HG02678 (cell line): ENCODE data around the gene RAET1G.

Experiments
- ATAC-seq: cut with Tn5 transposase; IDR thresholded peaks from one replicate; pipeline ENCODE4 v1.9.1; 2021; ENCODE audit warnings: mild to moderate bottlenecking, moderate library complexity; ENCODE audit not compliant: unreplicated experiment

RAET1G gene

DNA sequence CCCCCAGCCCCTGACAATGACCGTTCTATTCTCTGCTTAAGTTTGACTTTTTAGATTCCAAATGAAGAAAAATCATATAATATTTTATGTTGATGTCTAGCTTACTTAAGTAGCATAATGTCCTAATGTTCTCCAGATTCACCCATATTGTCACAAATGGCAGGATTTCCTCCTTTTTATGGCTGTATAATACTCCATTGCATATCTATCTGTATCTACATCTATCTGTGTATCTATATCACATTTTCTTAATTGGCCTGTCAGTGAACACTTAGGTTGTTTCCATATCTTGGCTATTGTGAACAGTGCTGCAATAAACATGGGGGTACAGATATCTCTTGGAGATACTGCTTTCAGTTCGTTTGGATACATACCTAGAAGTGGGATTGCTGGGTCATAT is 51.7 kb downstream of the RAET1G start:
- no peak for ATAC-seq

DNA sequence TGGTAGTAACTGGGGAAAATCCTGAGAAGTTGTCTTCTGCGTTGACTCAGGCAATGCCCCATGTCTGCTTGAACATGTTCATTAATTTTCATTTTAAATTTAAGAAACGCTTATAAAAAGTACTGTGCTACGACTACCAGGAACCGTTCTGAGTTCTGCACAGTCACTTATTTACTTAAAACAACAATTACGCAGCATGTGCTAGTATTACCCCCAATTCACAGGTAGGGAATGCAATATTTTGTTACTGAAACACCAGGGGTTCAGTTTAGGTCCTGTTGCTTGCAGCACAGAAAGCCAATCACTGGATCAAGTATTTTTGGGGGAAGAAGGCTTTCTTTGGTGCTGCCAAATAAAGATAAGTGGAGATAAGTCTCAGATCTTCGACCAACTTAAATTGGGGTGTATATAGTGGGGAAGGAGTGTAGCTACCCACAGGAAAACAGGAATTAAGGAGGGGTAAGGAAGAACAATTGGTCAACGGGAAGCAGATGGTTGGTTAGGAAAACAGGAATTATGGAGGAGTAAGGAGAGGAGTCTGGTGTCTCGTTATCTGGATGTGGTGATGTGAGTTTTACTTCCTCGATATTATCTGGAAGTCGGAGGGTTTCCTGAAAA is 53.5 kb downstream of the RAET1G start:
- no peak for ATAC-seq

DNA sequence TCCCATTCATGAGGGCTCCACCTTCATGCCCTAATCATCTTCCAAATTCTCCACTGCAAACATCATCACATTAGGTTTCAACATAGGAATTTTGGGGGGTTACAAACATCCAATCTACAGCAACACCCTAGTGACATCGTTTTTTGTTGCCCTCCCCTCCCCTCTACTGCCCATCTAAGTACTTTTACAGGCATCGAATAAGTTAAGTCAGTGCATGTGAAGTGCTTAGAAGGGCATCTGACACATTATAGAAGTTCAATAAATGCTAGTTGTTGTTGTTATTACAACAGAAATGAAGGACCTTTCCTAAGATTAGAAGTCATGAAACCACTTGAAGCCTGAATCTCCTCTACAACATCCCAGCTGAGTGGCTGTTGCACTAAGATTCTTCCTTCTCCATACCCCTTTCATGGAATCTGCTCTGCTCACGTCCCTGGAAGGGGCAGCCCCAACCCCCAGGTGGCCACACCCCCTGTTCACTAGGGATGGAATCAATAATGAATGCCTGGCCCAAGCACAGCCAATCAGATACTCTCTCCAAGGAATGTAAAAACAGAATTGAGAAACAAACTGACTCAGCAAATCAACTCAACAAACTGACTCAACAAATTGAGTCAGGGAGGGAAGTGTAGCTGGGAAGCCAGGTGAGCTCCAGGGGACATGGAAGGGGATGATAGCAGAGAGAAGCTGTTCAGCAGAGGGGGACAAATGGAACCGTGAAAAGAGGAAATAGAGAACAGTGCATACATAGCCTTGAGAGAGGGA is 54.9 kb downstream of the RAET1G start:
- ATAC-seq: no peak
